Naive B cell (primary cell): ENCODE results near the gene METTL9. TPM values are rescaled to one million over a fixed set of nuclear protein-coding genes. Genes with fewer than 3 reads are reported as not detected.
"Not testable (repeated sequence)": the region's sequence is repeated elsewhere in the genome, so short reads cannot be mapped to it uniquely, and the experiment has no call there.

Source experiments
- ATAC-seq, 2 donors: fragments of 150-1000 bp; cut with Tn5 transposase; 2 replicates each; pipeline ENCODE4 v1.10.0; 2021; ENCODE audit warnings: low read depth in 2 of 2, mild to moderate bottlenecking in 2 of 2, moderate library complexity in 2 of 2
- DNase-seq: peaks from one replicate; pipeline ENCODE4 v3.0.0; 2022
- H3K27ac Mint-ChIP-seq, 6 donors: one replicate each; pipeline ENCODE4 v1.8.0; 2020 to 2022; ENCODE audit warnings: mild to moderate bottlenecking in 6 of 6, mixed read lengths in 6 of 6, moderate library complexity in 5 of 6, inconsistent platforms in 2 of 6
- H3K27me3 Mint-ChIP-seq, 3 donors: one replicate each; pipeline ENCODE4 v1.8.0; 2021 to 2022; ENCODE audit warnings: mixed read lengths in 3 of 3, mild to moderate bottlenecking in 1 of 3
- H3K36me3 Mint-ChIP-seq, 2 donors: one replicate each; pipeline ENCODE4 v1.8.0; 2020 to 2022; ENCODE audit warnings: mixed read lengths in 2 of 2, inconsistent platforms in 1 of 2, mild to moderate bottlenecking in 1 of 2
- H3K4me1 Mint-ChIP-seq, 3 donors: one replicate each; pipeline ENCODE4 v1.8.0; 2020 to 2022; ENCODE audit warnings: mixed read lengths in 3 of 3, inconsistent platforms in 1 of 3, mild to moderate bottlenecking in 1 of 3, moderate library complexity in 1 of 3
- H3K4me3 Mint-ChIP-seq, 8 donors: one replicate each; pipeline ENCODE4 v1.8.0; 2020 to 2022; ENCODE audit warnings: mild to moderate bottlenecking in 8 of 8, mixed read lengths in 8 of 8, moderate library complexity in 8 of 8, inconsistent platforms in 2 of 8
- H3K9me3 Mint-ChIP-seq, 7 donors: one replicate each; pipeline ENCODE4 v1.8.0; 2020 to 2022; ENCODE audit warnings: mixed read lengths in 7 of 7, mild to moderate bottlenecking in 5 of 7, inconsistent platforms in 2 of 7, moderate library complexity in 1 of 7
- polyA plus RNA-seq, 6 donors: library from polyadenylated mRNA; unstranded; fragments of 300-500 nt; fragmentation: Illumina TruSeq; gene quantifications; one replicate each; pipeline ENCODE4 v1.2.3, GENCODE V29; 2021; ENCODE audit warnings: low read depth in 6 of 6

METTL9 gene
- polyA plus RNA-seq, 6 donors from 2014 or later: 92.8 to 151 (median 110) TPM

DNA sequence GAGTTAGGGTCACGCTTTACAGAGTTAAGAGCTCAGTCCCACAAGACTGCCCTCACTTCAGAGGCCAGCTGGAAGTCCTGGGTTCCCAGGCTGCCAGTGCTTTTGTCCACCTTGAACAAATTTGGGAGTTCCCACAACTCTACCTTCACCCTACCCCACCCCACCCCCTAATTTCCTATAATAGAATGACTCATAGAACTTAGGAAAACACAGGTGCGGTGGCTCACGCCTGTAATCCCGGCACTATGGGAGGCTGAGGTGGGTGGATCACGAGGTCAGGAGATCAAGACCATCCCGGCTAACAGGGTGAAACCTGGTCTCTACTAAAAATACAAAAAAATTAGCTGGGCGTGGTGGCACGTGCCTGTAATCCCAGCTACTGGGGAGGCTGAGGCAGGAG is 6.5 kb downstream of the METTL9 start:
- H3K4me1 Mint-ChIP-seq: peaks cover 30 to 60% (median 54%) of the 10 kb centered on the region in 3 donors
- ATAC-seq, H3K27ac Mint-ChIP-seq, H3K4me3 Mint-ChIP-seq, H3K9me3 Mint-ChIP-seq, H3K27me3 Mint-ChIP-seq, DNase-seq, H3K36me3 Mint-ChIP-seq: not testable (repeated sequence)

GRCh38 chr16:21608639-21609328 is 9.4 kb downstream of the METTL9 start:
- Mint-ChIP-seq H3K27me3 (no peaks in the 10 kb centered on the region), H3K4me1 (peaks cover 29 to 62% (median 55%) of the 10 kb centered on the region in 3 donors), H3K9me3 (no peaks in the 10 kb centered on the region), H3K27ac (peak overlapping the region in 3 of 6 donors; percentile 14 to 37 (median 29)), H3K36me3 (no peaks in the 10 kb centered on the region), H3K4me3 (peak overlapping the region in 1 of 8 donors; percentile 25)
- DNase-seq: no peak
- no peak for ATAC-seq

DNA sequence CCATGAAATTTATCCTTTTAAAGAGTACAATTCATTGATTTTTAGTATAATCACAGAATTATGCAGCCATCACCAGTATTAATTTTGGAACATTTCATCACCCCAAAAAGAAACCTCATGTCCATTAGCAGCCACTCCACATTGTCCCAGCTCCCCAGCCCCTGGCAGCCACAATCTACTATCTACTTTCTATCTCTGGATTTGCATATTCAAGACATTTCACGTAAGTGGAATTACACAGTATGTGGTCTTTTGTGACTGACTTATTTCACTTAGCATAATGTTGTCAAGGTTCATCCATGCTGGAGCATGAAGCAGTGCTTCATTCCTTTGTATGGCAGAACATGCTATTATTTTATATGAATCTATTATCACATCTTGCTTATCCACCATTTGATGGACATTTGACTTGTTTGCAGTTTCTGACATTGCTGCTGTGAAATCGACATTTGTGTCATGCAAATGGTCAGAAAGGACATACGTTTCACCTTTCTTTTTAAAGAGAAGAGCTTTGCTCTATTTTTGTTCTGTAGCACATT is 10.7 kb downstream of the METTL9 start:
- no peak overlapping the region for H3K4me3 Mint-ChIP-seq
- no peaks in the 10 kb centered on the region for H3K9me3 Mint-ChIP-seq
- ATAC-seq (no peak), DNase-seq (no peak)
- peak overlapping the region in 1 of 6 donors; percentile 34 for H3K27ac Mint-ChIP-seq
- H3K27me3 Mint-ChIP-seq: no peaks in the 10 kb centered on the region
- peaks cover 33 to 54% (median 50%) of the 10 kb centered on the region in 3 donors for H3K4me1 Mint-ChIP-seq
- no peaks in the 10 kb centered on the region for H3K36me3 Mint-ChIP-seq

- Mint-ChIP-seq H3K27ac (no peak overlapping the region), H3K4me1 (peaks cover 37 to 55% (median 51%) of the 10 kb centered on the region in 3 donors), H3K9me3 (no peaks in the 10 kb centered on the region), H3K36me3 (no peaks in the 10 kb centered on the region), H3K27me3 (no peaks in the 10 kb centered on the region), H3K4me3 (no peak overlapping the region)
- ATAC-seq (no peak), DNase-seq (no peak)
Measured at GRCh38 chr16:21610766-21611165, 11.4 kb downstream of the METTL9 start.

DNA sequence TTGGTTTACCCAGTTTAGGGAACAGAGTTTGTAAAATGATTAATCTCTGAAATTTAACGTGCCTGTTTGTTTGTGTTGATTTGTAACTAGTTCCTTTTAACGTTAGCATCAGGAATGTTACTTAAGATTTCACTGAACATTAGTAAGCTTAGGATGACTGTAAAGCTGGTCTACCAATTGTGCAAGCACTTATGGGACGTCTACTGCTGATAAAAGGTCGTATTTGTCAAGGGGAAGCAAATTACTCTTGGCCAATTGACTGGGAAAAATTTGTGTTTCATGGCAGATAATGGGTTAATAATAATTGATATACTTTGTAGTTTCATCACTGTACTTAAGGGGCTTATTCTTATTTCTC is 11.8 kb downstream of the METTL9 start:
- Mint-ChIP-seq H3K36me3 (no peaks in the 10 kb centered on the region), H3K27ac (no peak overlapping the region), H3K4me1 (peaks cover 40 to 57% (median 52%) of the 10 kb centered on the region in 3 donors), H3K9me3 (no peaks in the 10 kb centered on the region), H3K27me3 (no peaks in the 10 kb centered on the region), H3K4me3 (no peak overlapping the region)
- DNase-seq (no peak), ATAC-seq (no peak)

DNA sequence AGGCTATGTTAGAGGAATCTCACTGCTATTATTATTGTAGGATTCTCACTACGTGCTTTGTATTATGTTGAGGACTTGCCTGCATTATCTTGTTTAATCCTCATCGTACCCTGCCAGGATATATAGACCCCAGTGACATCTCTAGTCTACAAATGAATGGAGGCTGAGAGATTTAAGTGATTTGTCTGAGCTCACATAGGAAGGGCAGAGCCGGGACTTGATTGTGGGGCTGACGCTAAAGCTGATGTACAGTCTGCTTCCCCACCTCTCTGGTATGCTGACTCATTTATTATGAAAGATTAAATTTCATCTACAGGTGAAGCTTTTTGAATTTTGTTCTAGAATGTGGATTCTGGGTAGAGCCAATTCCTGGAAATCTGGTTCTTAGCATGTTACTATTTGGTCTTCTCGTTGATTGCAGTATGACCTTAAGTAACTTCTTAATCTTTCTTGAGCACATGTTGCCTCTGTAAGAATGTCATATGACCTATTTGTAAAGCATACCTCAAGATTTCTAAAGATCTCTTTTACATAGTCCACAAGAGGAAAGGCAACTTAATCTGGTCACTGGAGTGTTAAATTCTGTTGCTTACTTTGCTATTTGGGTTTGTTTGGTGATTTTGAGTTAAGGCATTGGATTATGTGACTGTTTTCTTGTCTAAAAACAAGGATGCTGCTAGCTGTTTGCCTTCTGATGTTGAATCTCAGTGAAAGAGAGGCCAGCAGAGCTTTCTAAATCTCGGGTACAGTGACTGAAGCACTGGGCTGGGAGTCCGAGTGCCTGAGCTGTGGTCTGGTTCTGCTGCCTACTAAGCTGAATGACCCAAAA is 12.4 kb downstream of the METTL9 start:
- no peaks in the 10 kb centered on the region for H3K27me3 Mint-ChIP-seq
- DNase-seq (no peak), ATAC-seq (no peak)
- H3K27ac Mint-ChIP-seq: peak overlapping the region in 4 of 6 donors; percentile 31 to 61 (median 50)
- no peaks in the 10 kb centered on the region for H3K36me3 Mint-ChIP-seq
- H3K9me3 Mint-ChIP-seq: no peaks in the 10 kb centered on the region
- peaks cover 44 to 58% (median 54%) of the 10 kb centered on the region in 3 donors for H3K4me1 Mint-ChIP-seq
- H3K4me3 Mint-ChIP-seq: peak overlapping the region in 1 of 8 donors; percentile 54

- H3K9me3 Mint-ChIP-seq: no peaks in the 10 kb centered on the region
- H3K4me3 Mint-ChIP-seq: no peak overlapping the region
- no peak for ATAC-seq
- no peak for DNase-seq
- peaks cover 0 to 5% of the 10 kb centered on the region in 2 donors for H3K36me3 Mint-ChIP-seq
- no peaks in the 10 kb centered on the region for H3K27me3 Mint-ChIP-seq
- no peak overlapping the region for H3K27ac Mint-ChIP-seq
- H3K4me1 Mint-ChIP-seq: peaks cover 45 to 59% (median 58%) of the 10 kb centered on the region in 3 donors
Measured at GRCh38 chr16:21613361-21613760, 14.0 kb downstream of the METTL9 start.

- Mint-ChIP-seq H3K4me3 (no peak overlapping the region), H3K27ac (no peak overlapping the region), H3K4me1 (peaks cover 41 to 55% (median 54%) of the 10 kb centered on the region in 3 donors), H3K36me3 (peaks cover 0 to 7% of the 10 kb centered on the region in 2 donors), H3K9me3 (no peaks in the 10 kb centered on the region), H3K27me3 (no peaks in the 10 kb centered on the region)
- DNase-seq: no peak
- no peak for ATAC-seq
Measured at GRCh38 chr16:21613781-21614180, 14.4 kb downstream of the METTL9 start.

DNA sequence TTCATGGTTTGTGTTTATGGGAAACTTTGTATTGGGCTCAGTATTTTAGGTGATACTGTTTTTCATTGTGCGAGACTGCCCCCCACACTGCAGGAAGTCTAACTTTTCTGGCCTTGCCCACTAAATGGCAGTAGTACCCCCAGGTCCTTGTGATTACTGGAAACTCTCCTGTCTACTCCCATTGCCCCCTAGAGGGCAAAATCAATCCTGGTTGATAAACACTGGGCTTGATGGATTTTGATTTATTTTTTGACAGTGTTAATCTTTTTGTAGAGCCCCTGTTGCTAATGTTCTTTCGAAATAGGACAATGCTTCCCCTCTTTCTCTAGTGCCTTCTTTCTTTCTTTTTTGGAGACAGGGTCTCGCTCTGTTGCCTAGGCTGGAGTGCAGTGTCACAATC is 15.5 kb downstream of the METTL9 start:
- H3K9me3 Mint-ChIP-seq: no peaks in the 10 kb centered on the region
- peaks cover 0 to 7% of the 10 kb centered on the region in 2 donors for H3K36me3 Mint-ChIP-seq
- ATAC-seq: no peak
- H3K27ac Mint-ChIP-seq: peak overlapping the region in 2 of 6 donors; percentile 48 to 81
- H3K4me3 Mint-ChIP-seq: no peak overlapping the region
- no peak for DNase-seq
- H3K27me3 Mint-ChIP-seq: no peaks in the 10 kb centered on the region
- peaks cover 30 to 45% (median 44%) of the 10 kb centered on the region in 3 donors for H3K4me1 Mint-ChIP-seq

- H3K27me3 Mint-ChIP-seq: no peaks in the 10 kb centered on the region
- peaks cover 0 to 7% of the 10 kb centered on the region in 2 donors for H3K36me3 Mint-ChIP-seq
- H3K9me3 Mint-ChIP-seq: no peaks in the 10 kb centered on the region
- H3K4me3 Mint-ChIP-seq: peak overlapping the region in 1 of 8 donors; percentile 7
- peak overlapping the region in 3 of 6 donors; percentile 49 to 63 (median 54) for H3K27ac Mint-ChIP-seq
- no peak for DNase-seq
- peaks cover 18 to 28% (median 24%) of the 10 kb centered on the region in 3 donors for H3K4me1 Mint-ChIP-seq
- ATAC-seq: no peak
Measured at GRCh38 chr16:21617607-21618006, 18.2 kb downstream of the METTL9 start.

- Mint-ChIP-seq H3K27ac (no peak overlapping the region), H3K36me3 (peaks cover 0 to 8% of the 10 kb centered on the region in 2 donors), H3K9me3 (no peaks in the 10 kb centered on the region), H3K4me3 (no peak overlapping the region), H3K4me1 (peaks cover 18 to 28% (median 23%) of the 10 kb centered on the region in 3 donors), H3K27me3 (no peaks in the 10 kb centered on the region)
- ATAC-seq: no peak
- no peak for DNase-seq
Measured at GRCh38 chr16:21618281-21618680, 18.9 kb downstream of the METTL9 start.

- ATAC-seq (no peak), DNase-seq (no peak)
- Mint-ChIP-seq H3K4me1 (peaks cover 14 to 28% (median 22%) of the 10 kb centered on the region in 3 donors), H3K27me3 (no peaks in the 10 kb centered on the region), H3K36me3 (peaks cover 0 to 11% of the 10 kb centered on the region in 2 donors), H3K27ac (no peak overlapping the region), H3K4me3 (no peak overlapping the region), H3K9me3 (no peaks in the 10 kb centered on the region)
Measured at GRCh38 chr16:21619765-21620425, 20.5 kb downstream of the METTL9 start.

- Mint-ChIP-seq H3K27ac (peak overlapping the region in 1 of 6 donors; percentile 94), H3K27me3 (no peaks in the 10 kb centered on the region), H3K9me3 (no peaks in the 10 kb centered on the region), H3K36me3 (peaks cover 0 to 11% of the 10 kb centered on the region in 2 donors), H3K4me3 (no peak overlapping the region), H3K4me1 (peaks cover 12 to 21% (median 15%) of the 10 kb centered on the region in 3 donors)
- DNase-seq (no peak), ATAC-seq (no peak)
Measured at GRCh38 chr16:21620592-21620991, 21.2 kb downstream of the METTL9 start.
